Fibroblast of villous mesenchyme (primary cell): ENCODE results near the gene GRPEL1. TPM values are rescaled to one million over a fixed set of nuclear protein-coding genes. Genes with fewer than 3 reads are reported as not detected.

Experiments
- DNase-seq: peaks from one replicate; pipeline ENCODE4 v3.0.0-alpha.2; 2010; ENCODE audit warnings: low read depth
- H3K4me3 ChIP-seq: 2 replicates; pipeline ENCODE4 v1.5.1; 2011; ENCODE audit warnings: low read depth, mild to moderate bottlenecking, low read length
- CTCF ChIP-seq: IDR thresholded peaks from 2 replicates; pipeline ENCODE4 v1.5.1; 2012; ENCODE audit warnings: low read depth, mild to moderate bottlenecking, low read length; ENCODE audit not compliant: insufficient read depth
- total RNA-seq: library from RNA; depleted of rRNA; stranded (reverse); fragments of >200 nt; gene quantifications from 2 replicates; pipeline ENCODE4 v1.2.3, GENCODE V29; 2012

GRPEL1 gene
- total RNA-seq, 1 donor = 32.8 TPM

DNA sequence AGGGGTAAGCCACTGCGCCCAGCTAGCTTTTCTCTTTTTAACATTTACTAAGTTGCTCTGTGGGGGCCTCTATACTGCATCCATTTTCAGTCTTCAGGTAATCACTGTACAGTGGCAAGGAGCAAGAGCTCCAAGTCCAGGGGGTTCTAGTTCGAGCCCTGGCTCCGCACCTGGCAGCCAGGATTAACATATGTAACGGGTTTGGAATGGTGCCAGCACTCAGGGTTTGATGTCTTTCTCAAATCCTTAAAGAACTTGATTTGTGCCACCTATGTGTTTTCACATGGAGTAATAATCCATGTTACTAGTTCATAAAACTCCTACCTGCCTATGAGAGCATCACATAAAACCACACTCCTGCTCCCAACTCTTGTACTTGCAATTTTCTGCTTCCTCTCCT, 4.5 kb downstream of the GRPEL1 start:
- no peak for TF ChIP-seq CTCF
- DNase-seq = no peak
- no peak overlapping the region for H3K4me3 ChIP-seq

DNA sequence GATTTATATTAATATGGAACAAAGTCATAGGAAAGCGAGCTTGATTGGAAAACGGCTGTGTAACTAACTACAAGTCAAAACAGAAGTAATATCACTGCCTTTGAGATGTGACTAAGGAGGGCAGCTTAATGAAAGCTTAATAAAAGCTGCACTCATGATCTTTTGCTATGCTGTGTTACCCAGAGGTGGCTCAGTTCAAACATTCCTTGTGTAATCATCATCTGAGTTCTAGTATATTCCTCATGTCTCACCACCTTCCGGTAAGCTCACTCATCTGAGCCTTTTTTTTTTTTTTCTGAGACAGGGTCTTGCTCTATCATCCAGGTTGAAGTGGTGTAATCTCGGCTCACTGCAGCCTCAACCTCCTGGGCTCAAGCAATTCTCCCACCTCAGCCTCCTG, 5.0 kb downstream of the GRPEL1 start:
- no peak for TF ChIP-seq CTCF
- DNase-seq = no peak
- H3K4me3 ChIP-seq = no peak overlapping the region

DNA sequence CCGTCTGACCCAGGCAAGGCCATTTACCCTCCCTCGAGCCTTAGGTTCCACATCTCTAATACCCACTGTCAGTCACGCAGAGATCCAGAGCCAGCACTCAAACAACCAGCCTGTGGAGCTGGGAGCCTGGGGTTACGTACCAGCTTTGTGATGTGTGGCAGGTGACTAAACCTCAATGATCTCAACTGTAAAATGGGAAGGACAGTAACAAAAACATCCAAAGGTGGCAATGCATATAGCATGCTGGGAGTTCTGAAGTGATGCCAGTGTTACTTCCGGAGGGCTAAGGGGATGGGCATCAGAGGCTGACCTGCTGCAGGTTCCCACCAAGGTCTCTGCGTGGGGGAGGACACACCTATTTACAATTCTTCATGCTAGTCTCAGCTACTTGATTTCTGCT, 6.0 kb downstream of the GRPEL1 start:
- DNase-seq = no peak
- TF ChIP-seq CTCF = no peak
- H3K4me3 ChIP-seq = no peak overlapping the region

GRCh38 chr4:7060346-7061150, 7.3 kb downstream of the GRPEL1 start:
- no peak for DNase-seq

DNA sequence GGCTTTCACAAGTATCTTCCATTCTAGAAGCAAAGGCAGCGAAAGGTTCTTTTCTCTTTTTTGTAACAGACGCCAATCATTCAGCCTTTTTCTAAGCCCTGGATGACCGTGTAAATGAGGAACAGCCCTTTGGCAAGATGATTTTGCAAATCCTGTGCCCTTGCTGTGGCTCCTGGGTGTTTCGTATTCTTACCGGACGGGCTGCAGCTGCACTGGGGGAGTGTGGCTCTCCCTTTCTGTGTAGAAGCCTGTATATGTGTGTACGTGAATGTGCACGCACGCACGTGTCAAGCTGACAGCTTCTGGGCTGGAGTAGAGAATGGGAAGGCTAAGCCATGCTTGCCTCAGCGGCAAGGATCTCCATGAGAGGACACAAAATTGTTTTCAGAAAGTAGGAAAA, 8.2 kb downstream of the GRPEL1 start:
- no peak overlapping the region for H3K4me3 ChIP-seq

More at GRCh38 chr4:7060346-7061150, 7.3 kb downstream of the GRPEL1 start:
- H3K4me3 ChIP-seq = no peak overlapping the region
- TF ChIP-seq CTCF = no peak

GRCh38 chr4:7058792-7059191, 9.1 kb downstream of the GRPEL1 start:
- H3K4me3 ChIP-seq = no peak overlapping the region
- DNase-seq = no peak
- no peak for TF ChIP-seq CTCF

More for the DNA sequence above, 8.2 kb downstream of the GRPEL1 start:
- DNase-seq = no peak
- no peak for TF ChIP-seq CTCF

- no peak overlapping the region for H3K4me3 ChIP-seq
- no peak for TF ChIP-seq CTCF
- no peak for DNase-seq
Measured at GRCh38 chr4:7055990-7056325, 11.9 kb downstream of the GRPEL1 start.
